Measurements from ENCODE around the gene COQ8A.
"Not testable (repeated sequence)": the region's sequence is repeated elsewhere in the genome, so short reads cannot be mapped to it uniquely, and the experiment has no call there.

Gene COQ8A

GRCh38 chr1:226983247-226983991 lies 43.3 kb downstream of the COQ8A start:
- in situ Hi-C loops (cut with HindIII; ENCODE audit: low sequenced_read_pairs): no loop called here

- in situ Hi-C loops (cut with HindIII; ENCODE audit: low sequenced_read_pairs): no loop called here
Observed at GRCh38 chr1:226983992-226984364, 43.9 kb downstream of the COQ8A start.

DNA sequence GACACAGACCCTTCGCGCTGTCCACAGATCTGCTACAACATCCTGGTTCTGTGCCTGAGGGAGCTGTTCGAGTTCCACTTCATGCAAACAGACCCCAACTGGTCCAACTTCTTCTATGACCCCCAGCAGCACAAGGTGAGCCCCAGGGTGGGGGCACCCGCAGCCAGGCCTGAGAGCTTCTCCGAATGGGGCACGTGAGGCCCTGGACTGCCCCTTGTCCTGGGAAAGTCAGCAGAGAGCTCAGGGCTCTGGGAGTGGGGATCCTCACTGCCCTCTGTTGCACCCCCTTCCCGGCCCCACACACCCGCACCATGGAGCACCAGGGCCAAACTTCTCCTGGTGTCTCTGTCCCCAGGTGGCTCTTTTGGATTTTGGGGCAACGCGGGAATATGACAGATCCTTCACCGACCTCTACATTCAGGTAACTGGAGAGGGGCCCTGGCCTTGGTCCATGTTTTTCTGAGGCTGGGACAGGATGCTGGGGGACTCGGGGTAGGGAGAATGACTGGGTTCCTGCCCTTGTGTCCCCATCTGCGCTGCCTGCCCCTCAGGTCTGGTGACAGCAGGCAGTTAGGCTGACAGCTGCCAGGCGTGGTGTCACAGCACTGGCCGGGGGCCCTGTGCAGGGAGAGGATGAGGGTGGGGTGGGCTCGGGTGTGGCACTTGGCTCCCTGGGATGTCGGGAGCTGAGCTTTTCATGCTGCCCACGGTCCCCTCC lies 44.6 kb downstream of the COQ8A start:
- in situ Hi-C loops (cut with HindIII; ENCODE audit: low sequenced_read_pairs): no loop called here

DNA sequence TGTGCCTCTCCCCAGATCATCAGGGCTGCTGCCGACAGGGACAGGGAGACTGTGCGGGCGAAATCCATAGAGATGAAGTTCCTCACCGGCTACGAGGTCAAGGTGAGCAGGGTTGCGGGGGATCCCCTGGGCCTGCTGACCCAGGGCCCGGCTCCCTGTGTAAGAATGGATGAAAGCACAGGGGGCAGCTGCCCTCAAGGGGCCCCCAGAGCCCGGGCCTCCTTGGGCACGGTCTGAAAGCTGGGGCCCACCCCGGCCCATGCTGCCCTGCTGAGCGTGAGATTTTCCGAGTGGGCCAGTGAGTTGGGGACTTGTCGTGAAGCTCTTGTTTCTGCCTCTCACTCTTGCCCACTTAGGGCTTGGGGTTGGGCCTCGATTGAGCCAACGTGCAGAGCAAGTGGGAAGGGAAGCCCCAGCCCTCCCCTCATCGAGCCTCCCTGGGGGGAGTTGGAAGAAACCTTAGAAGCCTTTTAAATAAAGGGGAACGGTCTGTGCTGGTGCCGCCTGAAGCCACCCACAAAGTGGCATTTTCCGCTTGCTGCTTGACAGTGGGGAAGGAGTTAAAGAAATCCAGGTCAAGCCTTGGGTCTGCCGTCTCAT lies 45.2 kb downstream of the COQ8A start:
- in situ Hi-C loops (cut with HindIII; ENCODE audit: low sequenced_read_pairs): no loop called here

DNA sequence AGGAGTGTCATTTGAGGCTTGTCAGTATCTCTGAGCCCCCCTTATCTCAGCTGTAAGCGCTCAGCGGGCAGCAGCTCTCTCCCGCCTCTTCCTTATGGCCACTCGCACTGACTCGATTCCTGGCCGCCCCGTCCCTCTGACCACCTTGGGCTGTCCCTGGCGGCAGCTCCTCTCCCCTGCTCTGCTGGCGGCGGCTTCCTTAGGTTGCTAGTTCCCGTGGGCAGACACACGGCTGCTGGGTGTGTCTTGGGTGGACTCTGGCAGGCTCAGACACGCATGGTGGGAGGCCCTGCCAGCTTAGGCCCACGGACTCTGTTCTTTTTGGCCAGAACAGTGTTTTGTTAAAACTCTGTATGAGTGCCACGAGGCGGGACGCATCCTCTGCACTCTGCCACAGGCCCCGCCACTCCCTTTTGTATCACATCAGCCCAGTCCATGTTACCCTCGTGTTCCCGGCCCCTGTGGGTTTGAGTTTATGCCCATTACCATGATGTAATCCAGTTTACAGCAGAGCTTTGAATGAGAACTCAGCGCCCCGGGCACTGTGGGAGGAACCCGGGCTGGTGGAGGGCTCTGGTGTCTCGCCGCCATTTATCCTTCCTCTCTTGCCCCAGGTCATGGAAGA lies 45.9 kb downstream of the COQ8A start:
- in situ Hi-C loops (cut with HindIII; ENCODE audit: low sequenced_read_pairs): no loop called here

- in situ Hi-C loops (cut with HindIII; ENCODE audit: low sequenced_read_pairs): no loop called here
Observed at GRCh38 chr1:226986496-226987178, 46.5 kb downstream of the COQ8A start.

DNA sequence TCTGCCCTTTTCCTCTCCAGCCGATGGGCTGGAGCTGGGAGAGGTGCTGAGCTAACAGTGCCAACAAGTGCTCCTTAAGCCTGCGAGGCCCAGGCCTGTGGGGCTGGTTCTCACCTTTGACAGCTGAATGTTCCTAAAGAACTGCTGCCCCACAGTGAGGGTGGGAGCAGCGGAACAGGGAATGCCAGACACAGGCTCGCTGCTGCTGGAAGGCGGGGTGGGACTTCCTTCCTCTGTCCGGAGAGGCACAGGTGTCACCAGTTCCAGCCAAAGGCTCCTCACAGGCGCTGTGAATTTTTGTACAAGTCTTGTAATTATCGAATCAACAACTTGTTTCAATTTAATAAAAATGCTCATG lies 47.1 kb downstream of the COQ8A start:
- in situ Hi-C loops (cut with HindIII; ENCODE audit: low sequenced_read_pairs): no loop called here

GRCh38 chr1:226987623-226988333 lies 47.7 kb downstream of the COQ8A start:
- in situ Hi-C loops (cut with HindIII; ENCODE audit: low sequenced_read_pairs): no loop called here

DNA sequence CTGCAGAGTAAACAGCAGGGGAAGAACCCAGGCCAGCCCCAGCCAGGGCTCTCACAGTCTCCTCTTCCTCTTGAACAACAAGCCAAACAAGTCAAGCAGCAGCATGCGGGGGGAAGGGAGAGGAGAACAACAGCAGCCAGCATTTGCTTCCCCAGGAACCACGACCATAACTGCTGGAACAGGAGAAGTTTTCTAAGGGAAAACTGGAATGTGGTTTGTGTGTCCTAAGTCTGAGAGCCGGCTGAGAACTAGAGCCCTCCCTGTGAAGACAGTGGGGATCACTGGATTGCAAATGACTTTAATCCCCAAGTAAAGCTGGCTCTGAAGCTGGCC lies 48.2 kb downstream of the COQ8A start:
- in situ Hi-C loops (cut with HindIII; ENCODE audit: low sequenced_read_pairs): no loop called here

- in situ Hi-C loops (cut with HindIII; ENCODE audit: low sequenced_read_pairs): no loop called here
Observed at GRCh38 chr1:226989085-226989920, 49.2 kb downstream of the COQ8A start.

GRCh38 chr1:226990133-226990716 lies 50.1 kb downstream of the COQ8A start:
- in situ Hi-C loops (cut with HindIII; ENCODE audit: low sequenced_read_pairs): no loop called here

DNA sequence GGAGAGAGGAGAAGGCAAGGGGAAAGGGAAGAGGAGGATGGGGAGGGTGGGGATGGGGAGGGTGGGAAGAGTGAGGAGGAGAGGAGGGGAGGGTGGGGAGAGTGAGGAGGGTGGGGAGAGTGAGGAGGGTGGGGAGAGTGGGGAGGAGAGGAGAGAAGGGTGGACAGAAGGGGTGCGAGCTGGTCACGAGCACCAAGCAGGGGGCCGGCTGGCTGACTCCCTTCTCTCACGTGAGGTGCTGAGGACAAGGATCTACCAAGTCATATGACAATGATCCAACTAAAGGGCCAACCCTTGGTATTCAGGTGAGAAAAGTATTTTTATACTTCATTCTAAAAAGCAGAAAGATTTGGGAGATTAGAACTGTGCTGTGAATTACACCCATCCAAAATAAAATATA lies 51.8 kb downstream of the COQ8A start:
- in situ Hi-C loops (cut with HindIII; ENCODE audit: low sequenced_read_pairs): no loop called here

DNA sequence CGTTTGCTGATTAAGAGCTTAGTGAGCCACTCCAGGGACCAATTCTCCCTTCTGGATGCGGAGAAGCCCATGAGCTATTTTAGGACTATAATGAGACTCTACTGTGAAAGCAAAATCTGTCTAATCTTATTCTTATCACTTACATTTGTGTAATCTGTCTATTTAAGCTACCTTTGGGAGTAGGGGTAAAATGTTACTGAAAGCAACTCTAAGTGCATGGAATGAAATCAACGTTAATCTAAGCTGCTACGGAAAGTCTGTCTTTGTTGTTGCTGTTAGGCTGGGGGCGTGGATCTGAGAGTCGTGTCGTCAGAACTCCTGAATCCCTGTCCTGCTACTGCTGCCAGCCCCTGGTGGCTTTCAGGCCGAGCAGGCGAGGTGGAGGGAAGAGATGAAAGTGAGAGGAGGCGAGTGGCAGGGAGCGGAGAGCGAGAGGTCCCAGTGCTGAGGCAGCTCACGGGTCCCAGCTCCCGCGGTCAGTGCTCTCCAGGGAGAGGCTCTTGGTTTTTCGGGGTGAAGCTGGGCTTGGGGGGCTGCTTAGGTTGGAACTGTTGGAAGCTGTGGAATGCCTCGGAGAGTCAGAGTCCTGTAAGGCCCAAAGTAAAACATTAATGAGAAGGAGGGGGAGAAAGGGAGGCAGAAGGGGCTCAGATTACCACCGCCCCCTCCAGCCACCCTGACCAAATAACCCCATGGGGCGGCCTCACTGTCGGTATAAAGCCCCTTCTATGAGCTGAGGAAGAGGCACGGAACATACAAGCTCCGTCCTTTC lies 53.9 kb downstream of the COQ8A start:
- in situ Hi-C loops (cut with HindIII; ENCODE audit: low sequenced_read_pairs): no loop called here

- in situ Hi-C loops (cut with HindIII; ENCODE audit: low sequenced_read_pairs): no loop called here
Observed at GRCh38 chr1:226994586-226995364, 54.7 kb downstream of the COQ8A start.

DNA sequence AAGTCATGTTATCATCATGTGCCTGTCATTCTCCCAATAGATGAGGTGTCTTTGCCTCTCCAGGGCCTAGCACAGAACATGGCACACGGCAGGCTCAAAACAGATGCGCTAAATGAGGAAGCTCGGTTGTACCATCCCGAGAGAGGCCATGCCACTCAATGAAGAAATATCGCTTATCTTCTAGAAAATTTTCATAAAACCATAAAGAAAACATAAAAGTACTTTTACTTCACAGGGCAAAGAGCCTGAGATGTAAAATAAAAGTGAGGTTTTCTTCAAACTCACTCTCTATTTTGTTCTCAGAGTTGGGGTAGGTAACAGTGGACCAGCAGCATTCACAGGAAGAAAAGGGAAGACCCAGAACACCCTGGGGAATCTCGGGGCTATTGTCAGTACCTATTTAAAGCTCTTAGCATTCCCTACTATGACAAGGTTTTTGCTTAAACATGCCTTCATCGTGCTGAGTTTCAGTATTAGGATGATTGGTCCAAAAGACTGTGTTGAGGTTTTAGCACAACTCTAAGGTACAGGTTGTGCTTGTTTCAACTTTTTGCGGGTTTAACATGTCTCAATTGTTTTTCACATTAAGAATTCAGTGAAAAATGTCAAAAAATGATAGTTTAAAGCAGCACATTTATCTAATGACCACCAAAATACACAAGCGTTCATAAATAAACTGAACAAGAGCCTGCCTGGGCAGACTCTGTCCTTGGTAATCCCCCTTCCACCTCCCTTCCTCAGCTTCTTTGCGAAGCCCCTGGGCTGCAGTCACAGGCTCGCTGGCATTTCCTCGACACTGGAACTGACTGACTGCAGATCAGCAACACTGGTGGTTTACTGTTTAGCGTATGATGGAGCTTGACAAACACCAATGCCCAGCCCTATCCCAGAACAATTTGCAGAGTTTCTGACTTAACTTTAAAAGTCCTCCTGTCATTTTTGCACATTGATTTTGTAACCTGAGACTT lies 55.6 kb downstream of the COQ8A start:
- in situ Hi-C loops (cut with HindIII; ENCODE audit: low sequenced_read_pairs): no loop called here

DNA sequence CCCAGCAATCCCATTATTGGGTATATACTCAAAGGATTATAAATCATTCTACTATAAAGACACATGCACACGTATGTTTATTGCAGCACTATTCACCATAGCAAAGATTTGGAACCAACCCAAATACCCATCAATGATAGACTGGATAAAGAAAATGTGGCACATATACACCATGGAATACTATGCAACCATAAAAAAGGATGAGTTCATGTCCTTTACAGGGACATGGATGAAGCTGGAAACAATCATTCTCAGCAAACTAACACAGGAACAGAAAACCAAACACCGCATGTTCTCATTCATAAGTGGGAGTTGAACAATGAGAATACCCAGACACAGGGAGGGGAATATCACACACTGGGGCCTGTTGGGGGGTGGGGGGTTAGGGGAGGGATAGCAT lies 59.5 kb downstream of the COQ8A start:
- in situ Hi-C loops (cut with HindIII; ENCODE audit: low sequenced_read_pairs): not testable (repeated sequence)

GRCh38 chr1:227002531-227003049 lies 62.5 kb downstream of the COQ8A start:
- in situ Hi-C loops (cut with HindIII; ENCODE audit: low sequenced_read_pairs): no loop called here

All from DLD1 (cell line).